ENCODE results near the gene ZSWIM5. TPM values are rescaled to one million over a fixed set of nuclear protein-coding genes. Genes with fewer than 3 reads are reported as not detected.

Gene ZSWIM5
- total RNA-seq, 2 donors from 2014 or later, result 8.8 to 12.3 TPM

- no peak overlapping the region for H3K4me3 Mint-ChIP-seq
- no peak overlapping the region for H3K27ac Mint-ChIP-seq
- no peak for TF ChIP-seq CTCF (conservative IDR thresholded peaks at IDR 0.05)
These were observed 7.5 kb upstream of the ZSWIM5 start for GRCh38 chr1:45213892-45214291.

GRCh38 chr1:45211076-45211475 lies 4.7 kb upstream of the ZSWIM5 start:
- Histone ChIP-seq H3K4me1 (ENCODE audit: control insufficient read depth, insufficient read depth, low read length) (no peaks in the 10 kb centered on the region), H3K9ac (ENCODE audit: extremely low read depth, low read length, poor library complexity, severe bottlenecking) (no peak overlapping the region), H3K9me3 (ENCODE audit: control insufficient read depth, low read length) (peaks cover 25% of the 10 kb centered on the region), H3K27me3 (ENCODE audit: control insufficient read depth, insufficient read depth, low read length, poor library complexity, severe bottlenecking) (no peaks in the 10 kb centered on the region), H3K27ac (ENCODE audit: low read depth, low read length) (no peak overlapping the region), H3K36me3 (ENCODE audit: control insufficient read depth, insufficient read depth, low read length) (no peaks in the 10 kb centered on the region), H3K4me3 (ENCODE audit: low read length) (no peak overlapping the region)
- no peak for TF ChIP-seq CTCF (conservative IDR thresholded peaks at IDR 0.05)
- Mint-ChIP-seq H3K36me3 (ENCODE audit: low read depth) (no peaks in the 10 kb centered on the region), H3K9me3 (no peaks in the 10 kb centered on the region), H3K4me3 (no peak overlapping the region), H3K4me1 (peaks cover 18% of the 10 kb centered on the region), H3K27me3 (ENCODE audit: insufficient read depth) (peaks cover 26% of the 10 kb centered on the region), H3K27ac (no peak overlapping the region)
- no peak for DNase-seq
- 90 to 92% methylated on average over 2 to 3 of the region's 3 CpGs for WGBS, 2 experiments (ENCODE audit: insufficient coverage in 1 of 2, insufficient read length in 1 of 2)

More at GRCh38 chr1:45213892-45214291, 7.5 kb upstream of the ZSWIM5 start:
- Histone ChIP-seq H3K9ac (ENCODE audit: extremely low read depth, low read length, poor library complexity, severe bottlenecking) (no peak overlapping the region), H3K4me3 (ENCODE audit: low read length) (peak overlapping the region; percentile 12), H3K9me3 (ENCODE audit: control insufficient read depth, low read length) (peaks cover 26% of the 10 kb centered on the region), H3K36me3 (ENCODE audit: control insufficient read depth, insufficient read depth, low read length) (no peaks in the 10 kb centered on the region), H3K27me3 (ENCODE audit: control insufficient read depth, insufficient read depth, low read length, poor library complexity, severe bottlenecking) (no peaks in the 10 kb centered on the region), H3K27ac (ENCODE audit: low read depth, low read length) (no peak overlapping the region), H3K4me1 (ENCODE audit: control insufficient read depth, insufficient read depth, low read length) (peaks cover 4% of the 10 kb centered on the region)
- H3K27me3 Mint-ChIP-seq (ENCODE audit: insufficient read depth), result peaks cover 9% of the 10 kb centered on the region
- no peaks in the 10 kb centered on the region for H3K9me3 Mint-ChIP-seq
- DNase-seq, result no peak
- 93% methylated on average over 1 of the region's 1 CpG; no CpG with 5 or more reads in 1 of the 2 experiments for WGBS, 2 experiments (ENCODE audit: insufficient coverage in 1 of 2, insufficient read length in 1 of 2)
- peaks cover 25% of the 10 kb centered on the region for H3K4me1 Mint-ChIP-seq
- no peaks in the 10 kb centered on the region for H3K36me3 Mint-ChIP-seq (ENCODE audit: low read depth)

- no peak for TF ChIP-seq CTCF (conservative IDR thresholded peaks at IDR 0.05)
- no peak for DNase-seq
- Mint-ChIP-seq H3K4me3 (peak overlapping the region; percentile 70), H3K36me3 (ENCODE audit: low read depth) (no peaks in the 10 kb centered on the region), H3K27me3 (ENCODE audit: insufficient read depth) (peaks cover 26% of the 10 kb centered on the region), H3K9me3 (no peaks in the 10 kb centered on the region), H3K4me1 (peaks cover 26% of the 10 kb centered on the region), H3K27ac (peak overlapping the region; percentile 91)
- Histone ChIP-seq H3K4me1 (ENCODE audit: control insufficient read depth, insufficient read depth, low read length) (no peaks in the 10 kb centered on the region), H3K27ac (ENCODE audit: low read depth, low read length) (no peak overlapping the region), H3K9me3 (ENCODE audit: control insufficient read depth, low read length) (no peaks in the 10 kb centered on the region), H3K27me3 (ENCODE audit: control insufficient read depth, insufficient read depth, low read length, poor library complexity, severe bottlenecking) (no peaks in the 10 kb centered on the region), H3K9ac (ENCODE audit: extremely low read depth, low read length, poor library complexity, severe bottlenecking) (peak overlapping the region; percentile 38), H3K4me3 (ENCODE audit: low read length) (peak overlapping the region; percentile 84), H3K36me3 (ENCODE audit: control insufficient read depth, insufficient read depth, low read length) (no peaks in the 10 kb centered on the region)
- 9 to 15% methylated on average over 13 to 18 of the region's 18 CpGs for WGBS, 2 experiments (ENCODE audit: insufficient coverage in 1 of 2, insufficient read length in 1 of 2)
These were observed 611 bp upstream of the ZSWIM5 start for GRCh38 chr1:45206808-45207623.

Measured in endodermal cell (in vitro differentiated cells).